Measurements from ENCODE around the gene DOC2B.

The DOC2B gene

DNA sequence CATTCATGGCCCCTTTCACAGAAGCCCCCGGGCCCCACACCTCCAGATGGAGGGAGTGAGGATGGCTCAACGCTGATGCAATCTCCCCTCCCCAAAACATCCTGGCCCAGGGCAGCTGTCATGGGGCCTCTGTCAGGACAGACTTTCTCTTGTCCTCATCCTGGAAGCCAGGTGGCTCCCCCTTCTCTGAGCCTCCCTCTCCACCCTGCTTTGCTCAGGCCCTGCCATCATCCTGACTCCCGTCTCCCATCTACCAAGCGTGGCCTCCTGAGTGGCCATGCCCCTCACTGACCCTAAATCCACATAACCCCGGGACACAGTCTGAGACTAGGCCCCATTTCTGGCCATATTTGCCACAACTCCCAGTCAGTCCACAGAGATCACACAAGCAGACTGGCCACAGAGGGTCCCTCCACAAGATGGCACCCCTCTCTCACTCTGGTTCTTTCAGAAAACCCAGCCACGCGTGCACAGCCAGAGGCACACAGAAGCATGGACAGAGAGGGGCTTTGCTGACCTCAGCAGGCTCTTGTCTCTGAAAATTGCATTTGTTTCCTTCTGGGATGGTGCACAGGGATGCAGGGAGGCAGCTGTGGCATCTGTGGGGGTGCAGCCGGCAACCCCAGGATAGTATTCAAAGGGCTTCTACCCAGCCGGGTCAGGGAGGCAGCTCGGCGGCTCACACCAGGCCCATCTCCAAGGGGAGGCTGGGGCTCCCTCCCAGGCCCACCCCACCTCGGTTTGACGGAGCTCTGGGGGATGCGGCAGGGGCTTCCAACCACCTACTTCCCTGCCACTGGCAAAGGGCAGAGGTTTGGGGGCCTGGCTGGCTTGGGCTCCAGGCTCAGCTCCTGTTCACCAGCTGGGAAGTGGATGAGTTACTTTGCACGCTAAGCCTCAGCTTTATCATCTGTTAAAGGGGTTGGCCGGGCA, 16.9 kb downstream of the DOC2B start:
- in situ Hi-C loops (cut with MboI; ENCODE audit: low sequenced_read_pairs), result no loop called here

DNA sequence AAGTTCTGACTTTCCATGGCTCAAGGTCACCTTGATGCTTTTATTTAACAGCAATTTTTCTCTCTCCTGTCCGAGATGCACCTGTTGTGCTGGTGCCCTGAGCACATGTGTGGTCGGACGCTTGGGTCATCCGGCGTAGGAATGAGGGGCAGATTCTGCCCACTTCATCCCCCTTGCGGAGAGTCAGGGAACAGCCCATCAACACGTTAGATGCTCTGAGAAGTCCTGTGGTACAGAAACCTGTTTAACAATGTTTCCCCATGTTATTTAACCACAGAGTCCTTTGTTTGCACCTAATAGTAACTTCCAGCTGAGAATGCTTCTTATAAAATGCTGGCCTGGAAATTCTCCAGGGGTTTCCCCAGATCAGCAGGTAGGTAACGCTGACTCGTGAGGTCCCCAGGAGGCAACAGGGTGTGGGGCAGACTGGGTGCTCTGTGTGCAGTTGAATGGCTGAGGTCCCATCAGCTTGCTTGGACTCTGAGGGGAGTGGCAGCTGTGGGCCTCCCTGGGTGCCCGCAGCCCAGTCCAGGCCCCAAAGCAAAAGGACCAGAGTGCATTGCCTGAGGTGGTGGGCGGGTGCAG, 17.8 kb downstream of the DOC2B start:
- in situ Hi-C loops (cut with MboI; ENCODE audit: low sequenced_read_pairs), result no loop called here

DNA sequence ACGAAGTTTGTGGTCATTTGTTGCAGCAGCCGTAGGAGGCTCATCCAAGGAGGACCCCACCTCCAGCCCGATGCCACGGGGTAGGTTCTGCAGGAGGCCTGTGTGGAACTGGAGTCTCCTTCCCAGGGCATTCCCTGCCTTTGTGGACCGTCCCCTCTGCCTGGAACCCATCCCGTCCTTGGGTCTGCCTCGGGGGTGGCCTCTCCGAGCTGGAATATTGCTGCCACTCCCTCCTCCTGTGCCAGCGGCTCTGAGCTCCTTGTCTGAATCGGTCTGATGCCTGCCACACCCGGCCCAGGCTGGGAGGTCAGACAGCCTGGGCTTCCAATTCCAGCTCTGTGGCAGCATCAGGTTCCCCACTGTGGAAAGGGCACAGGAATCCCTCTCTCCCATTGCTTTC, 18.8 kb downstream of the DOC2B start:
- in situ Hi-C loops (cut with MboI; ENCODE audit: low sequenced_read_pairs), result no loop called here

DNA sequence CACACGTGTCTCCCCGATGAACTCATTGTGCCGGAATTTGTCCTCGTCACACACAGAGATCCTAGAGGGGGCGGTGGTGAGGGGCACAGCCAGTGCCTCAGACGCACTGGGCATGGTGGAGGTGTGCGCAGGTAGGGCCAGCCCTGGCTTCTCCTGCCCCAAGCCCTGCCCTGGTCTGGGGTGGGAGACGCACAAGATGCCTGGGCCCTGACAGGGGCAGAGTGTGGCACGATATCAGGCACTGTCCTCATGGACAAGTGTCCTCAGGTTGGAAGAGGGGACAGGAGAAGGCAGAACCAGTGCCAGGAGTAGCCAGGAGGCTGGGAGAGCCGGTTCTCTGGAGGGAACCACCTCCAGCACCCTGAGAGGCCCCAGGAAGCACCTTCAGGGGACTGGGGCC, 20.0 kb downstream of the DOC2B start:
- in situ Hi-C loops (cut with MboI; ENCODE audit: low sequenced_read_pairs), result no loop called here

GRCh38 chr17:160336-160735, 21.1 kb downstream of the DOC2B start:
- in situ Hi-C loops (cut with MboI; ENCODE audit: low sequenced_read_pairs), result no loop called here

DNA sequence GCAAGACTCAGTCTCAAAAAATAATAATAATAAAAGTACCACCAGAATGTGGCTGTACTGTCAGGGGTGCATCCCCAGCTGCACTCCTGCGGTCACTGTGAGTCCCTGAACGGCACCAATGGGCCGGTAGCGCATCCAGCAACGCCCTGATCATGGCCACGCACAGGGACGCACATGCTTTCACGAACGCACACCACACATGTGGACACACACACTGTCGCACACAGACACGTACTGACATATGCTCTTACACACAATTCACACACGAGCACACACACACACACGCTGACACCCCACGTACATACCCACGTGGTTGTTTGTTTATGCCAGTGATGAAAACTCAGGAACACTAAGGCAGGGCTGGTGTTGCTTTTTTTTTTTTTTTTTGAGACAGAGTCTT, 21.8 kb downstream of the DOC2B start:
- in situ Hi-C loops (cut with MboI; ENCODE audit: low sequenced_read_pairs), result no loop called here

DNA sequence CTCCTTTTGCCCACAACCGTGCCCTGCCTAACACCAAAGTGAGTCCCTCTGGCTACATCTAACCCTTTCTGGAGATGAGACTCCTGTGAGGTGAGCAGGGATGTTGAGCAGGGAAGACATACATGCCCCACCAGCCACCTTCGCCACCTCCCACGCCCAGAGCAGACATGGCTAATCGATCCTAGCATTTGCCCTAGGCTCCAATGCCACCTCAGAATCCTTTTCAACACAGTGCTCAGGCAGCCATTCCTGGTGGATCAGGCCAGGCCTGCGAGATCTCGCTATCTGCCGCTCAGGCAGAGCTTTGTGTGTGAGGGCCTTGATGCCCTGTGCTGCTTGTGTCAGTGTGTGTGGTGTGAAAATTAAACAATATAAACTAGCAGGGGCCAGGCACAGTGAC, 23.1 kb downstream of the DOC2B start:
- in situ Hi-C loops (cut with MboI; ENCODE audit: low sequenced_read_pairs), result no loop called here

DNA sequence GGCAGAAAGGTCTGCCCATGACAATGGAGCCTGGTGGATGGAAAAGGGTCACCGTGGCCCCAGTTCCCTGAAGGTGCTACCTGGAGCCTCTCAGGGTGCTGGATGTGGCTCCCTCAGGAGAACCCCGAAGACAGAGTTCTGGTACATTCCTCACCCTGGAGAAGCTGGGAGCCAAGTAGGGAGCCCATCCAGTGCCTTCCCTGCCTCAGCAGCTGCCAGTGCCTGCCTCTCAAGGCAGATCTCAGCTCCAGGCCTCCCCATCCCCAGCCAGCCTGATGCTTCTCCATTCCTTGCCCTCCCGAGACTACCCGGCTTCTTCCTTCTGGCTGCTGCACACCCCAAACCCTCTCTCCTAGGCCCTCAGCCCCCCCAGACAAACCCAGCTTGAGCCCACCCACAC, 23.5 kb downstream of the DOC2B start:
- in situ Hi-C loops (cut with MboI; ENCODE audit: low sequenced_read_pairs), result no loop called here

GRCh38 chr17:156946-157345, 24.5 kb downstream of the DOC2B start:
- in situ Hi-C loops (cut with MboI; ENCODE audit: low sequenced_read_pairs), result no loop called here

DNA sequence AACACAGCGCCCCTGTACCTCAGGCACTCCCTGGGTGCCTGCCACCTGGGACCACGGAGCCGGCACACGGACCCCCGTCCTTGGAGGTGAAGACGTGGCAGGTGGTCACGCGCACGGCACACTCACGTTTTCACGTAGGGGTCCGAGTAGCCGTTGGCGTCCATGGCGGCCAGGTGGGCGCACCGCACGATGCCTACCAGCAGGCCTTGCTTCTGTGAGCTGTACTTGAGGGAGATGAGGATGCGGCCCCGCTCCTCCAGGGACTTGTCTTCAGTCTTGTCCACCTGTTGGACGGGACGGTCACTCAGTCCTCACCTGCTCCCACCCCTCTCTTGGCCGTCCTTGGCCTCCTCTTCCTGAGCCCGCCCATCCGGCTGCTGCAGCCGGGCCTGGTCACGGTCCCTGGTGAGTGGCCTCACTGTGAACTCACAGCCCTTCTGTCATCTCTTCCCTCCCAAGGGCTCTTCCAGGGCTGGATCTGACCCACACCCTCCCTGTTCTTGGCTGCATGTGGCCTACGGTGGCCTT, 25.3 kb downstream of the DOC2B start:
- in situ Hi-C loops (cut with MboI; ENCODE audit: low sequenced_read_pairs), result no loop called here

- in situ Hi-C loops (cut with MboI; ENCODE audit: low sequenced_read_pairs), result no loop called here
These were observed 25.9 kb downstream of the DOC2B start for GRCh38 chr17:155576-155975.

DNA sequence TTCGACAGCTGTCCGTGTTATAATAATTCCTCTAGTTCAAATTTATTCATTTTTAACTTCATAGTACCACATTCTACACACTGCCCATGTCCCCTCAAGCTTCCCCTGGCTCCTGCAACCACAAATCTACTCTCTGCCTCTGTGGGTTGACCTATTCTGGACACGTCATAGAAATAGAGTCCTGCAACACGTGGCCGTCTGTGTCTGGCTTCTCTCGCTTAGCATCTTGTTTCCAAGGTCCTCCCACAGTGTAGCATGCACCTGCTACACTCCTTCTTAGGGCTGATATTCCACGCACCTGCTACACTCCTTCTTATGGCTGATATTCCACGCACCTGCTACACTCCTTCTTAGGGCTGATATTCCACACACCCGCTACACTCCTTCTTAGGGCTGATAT, 27.6 kb downstream of the DOC2B start:
- in situ Hi-C loops (cut with MboI; ENCODE audit: low sequenced_read_pairs), result no loop called here

DNA sequence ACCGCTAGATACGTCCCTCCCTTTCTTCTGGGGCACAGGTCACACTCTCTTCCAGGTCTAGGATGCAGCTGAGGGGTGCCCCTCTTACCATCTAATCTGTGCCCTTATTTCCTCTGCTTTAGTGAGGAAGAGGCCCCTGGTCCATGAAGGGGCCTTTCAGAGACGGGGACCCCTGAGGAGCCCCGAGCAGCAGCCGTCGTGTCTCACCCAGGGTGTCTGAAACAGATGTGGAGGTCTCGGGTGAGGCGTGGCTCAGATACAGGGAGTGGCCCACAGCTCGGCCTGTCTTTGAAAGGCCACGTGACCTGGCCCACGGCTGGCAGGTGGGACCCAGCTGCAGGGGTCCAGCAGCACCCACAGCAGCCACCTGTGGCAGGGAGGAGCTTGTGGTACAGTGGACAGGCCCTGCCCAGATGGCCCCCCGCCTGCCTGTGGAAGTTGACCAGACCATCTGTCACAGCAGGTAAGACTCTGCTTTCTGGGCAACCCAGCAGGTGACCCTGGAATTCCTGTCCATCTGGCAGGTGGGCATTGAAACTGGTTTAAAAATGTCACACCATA, 28.5 kb downstream of the DOC2B start:
- in situ Hi-C loops (cut with MboI; ENCODE audit: low sequenced_read_pairs), result no loop called here

DNA sequence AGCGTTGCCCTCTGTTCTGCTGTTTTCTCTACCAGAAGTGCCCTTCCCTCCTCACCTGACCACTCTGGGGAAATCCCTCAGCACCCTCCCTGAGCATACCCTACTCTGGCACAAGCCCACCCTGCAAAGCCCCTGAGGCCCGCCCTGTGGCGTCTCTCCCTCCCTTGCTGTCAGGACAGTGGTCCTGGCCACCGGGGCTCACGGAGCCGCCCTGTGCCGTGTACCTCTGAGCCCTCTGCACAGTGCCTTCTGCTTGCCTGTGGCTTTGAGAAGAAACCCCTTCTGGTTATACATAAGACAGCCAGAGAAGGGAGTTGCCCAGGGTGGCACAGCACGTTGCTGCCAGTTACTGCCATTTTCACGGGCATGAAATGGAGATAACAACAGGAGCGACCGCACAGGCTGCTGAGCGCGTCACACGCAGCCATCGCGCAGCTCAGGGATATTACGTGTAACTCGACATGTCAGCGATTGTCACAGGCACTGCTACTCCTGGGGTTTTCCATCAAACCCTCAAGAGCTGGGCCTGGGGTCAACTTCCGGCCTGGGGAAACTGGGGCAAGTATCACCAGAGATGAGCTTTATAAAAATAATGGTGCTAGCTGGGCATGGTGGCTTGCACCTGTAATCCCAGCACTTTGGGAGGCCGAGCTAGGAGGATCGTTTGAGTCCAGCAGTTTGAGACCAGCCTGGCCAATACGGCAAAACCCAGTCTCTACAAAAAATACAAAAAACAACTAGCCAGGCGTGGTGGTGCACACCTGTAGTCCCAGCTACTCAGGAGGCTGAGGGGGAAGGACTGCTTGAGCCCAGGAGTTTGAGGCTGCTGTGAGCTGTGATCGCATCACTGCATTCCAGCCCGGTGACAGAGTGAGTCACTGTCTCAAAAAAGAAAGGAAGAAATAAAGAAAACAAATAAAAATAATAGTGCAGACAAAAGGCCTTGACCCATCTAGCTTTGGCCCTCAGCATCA, 29.3 kb downstream of the DOC2B start:
- in situ Hi-C loops (cut with MboI; ENCODE audit: low sequenced_read_pairs), result no loop called here

DNA sequence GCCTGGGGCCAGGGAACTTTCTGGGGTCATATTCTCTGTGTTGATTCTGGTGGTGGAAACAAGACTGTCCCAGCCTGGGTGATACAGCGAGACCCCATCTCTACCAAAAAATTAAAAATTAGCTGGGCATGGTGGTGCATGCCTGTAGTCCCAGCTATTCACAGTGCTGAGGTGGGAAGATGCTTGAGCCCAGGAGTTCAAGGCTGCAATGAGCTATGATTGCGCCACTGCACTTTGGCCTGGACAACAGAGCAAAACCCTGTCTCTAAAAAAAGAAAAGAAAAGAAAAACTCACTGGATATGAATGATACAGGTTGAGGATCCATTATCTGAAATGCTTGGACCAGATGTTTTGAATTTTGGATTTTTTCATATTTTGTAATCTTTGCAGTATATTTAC, 30.4 kb downstream of the DOC2B start:
- in situ Hi-C loops (cut with MboI; ENCODE audit: low sequenced_read_pairs), result no loop called here

GRCh38 chr17:149897-150584, 31.4 kb downstream of the DOC2B start:
- in situ Hi-C loops (cut with MboI; ENCODE audit: low sequenced_read_pairs), result no loop called here

GRCh38 chr17:149231-149630, 32.2 kb downstream of the DOC2B start:
- in situ Hi-C loops (cut with MboI; ENCODE audit: low sequenced_read_pairs), result no loop called here

GRCh38 chr17:148757-149156, 32.7 kb downstream of the DOC2B start:
- in situ Hi-C loops (cut with MboI; ENCODE audit: low sequenced_read_pairs), result no loop called here

DNA sequence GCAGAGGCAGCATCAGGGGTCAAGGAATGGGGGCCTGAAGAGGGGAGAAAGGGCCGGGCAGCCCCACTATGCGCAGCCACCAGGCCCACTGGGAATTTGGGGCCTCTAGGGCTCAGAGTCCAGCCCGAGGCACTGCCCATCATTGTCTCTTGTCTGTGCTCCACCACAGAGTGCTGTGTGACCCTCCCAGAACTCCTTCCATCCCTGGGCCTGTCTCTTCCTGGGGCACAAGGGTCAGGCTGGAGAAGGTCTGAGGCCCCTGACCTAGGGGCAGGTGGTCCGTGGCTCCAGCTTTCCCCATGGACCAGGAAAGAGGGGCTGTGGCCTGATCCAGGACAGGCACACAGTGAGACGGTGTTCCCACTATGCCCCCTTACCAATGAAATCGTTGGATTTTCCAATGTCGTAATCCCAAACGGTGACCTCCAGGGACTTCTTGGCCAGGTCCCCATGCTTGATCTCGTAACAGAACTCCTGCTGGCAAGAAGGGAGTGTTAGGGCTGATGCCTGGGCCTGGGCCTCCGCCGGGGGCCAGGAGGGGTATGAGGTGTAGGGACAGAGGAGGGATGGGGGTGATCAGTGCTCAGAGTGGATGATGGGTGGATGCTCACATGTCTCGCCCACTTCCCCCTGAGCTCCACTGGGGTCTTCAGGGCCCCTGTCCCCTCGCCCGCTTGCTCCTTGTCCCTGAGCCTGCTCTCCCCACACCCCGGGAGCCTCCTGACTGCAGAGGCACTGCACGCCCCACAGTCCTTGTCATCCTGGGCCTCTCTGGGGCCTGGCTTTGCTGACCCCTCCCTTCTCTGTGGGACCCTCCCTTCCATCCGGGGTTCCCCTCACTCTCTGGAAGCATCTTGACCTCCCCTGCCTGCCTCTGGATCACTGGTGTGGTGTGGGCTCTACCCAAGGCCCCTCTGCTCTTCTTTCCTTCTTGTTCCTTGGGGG, 33.4 kb downstream of the DOC2B start:
- in situ Hi-C loops (cut with MboI; ENCODE audit: low sequenced_read_pairs), result no loop called here

Measured in HL-60/S4 (cell line).